Left lung (tissue), 10 donors: Measurements from ENCODE around the gene PRSS38. TPM values are rescaled to one million over a fixed set of nuclear protein-coding genes. Genes with fewer than 3 reads are reported as not detected.

Experiments
- ATAC-seq: fragments of 200-7000 bp; cut with Tn5 transposase; one replicate; pipeline ENCODE4 v1.9.1; 2020; ENCODE audit warnings: moderate library complexity
- DNase-seq, 4 donors: peaks; one replicate each; pipeline ENCODE4 v3.0.0-alpha.2; 2013 to 2020
- H3K27ac ChIP-seq, 2 donors: fragments of 200-600 bp; sonication (generic) in 1 of 2; one replicate each; pipeline versions ENCODE4 v1.5.0 to v1.8.0; 2020 to 2021
- H3K27me3 ChIP-seq, 2 donors: fragments of 200-600 bp; sonication (generic) in 1 of 2; one replicate each; pipeline versions ENCODE4 v1.5.0 to v1.8.0; 2020 to 2021
- H3K36me3 ChIP-seq, 2 donors: fragments of 200-600 bp; sonication (generic) in 1 of 2; one replicate each; pipeline versions ENCODE4 v1.5.0 to v1.8.0; 2020 to 2021
- H3K4me1 ChIP-seq, 2 donors: fragments of 200-600 bp; one replicate each; pipeline ENCODE4 v1.8.0; 2021
- H3K4me3 ChIP-seq, 2 donors: fragments of 200-600 bp; sonication (generic) in 1 of 2; one replicate each; pipeline versions ENCODE4 v1.5.0 to v1.8.0; 2020 to 2021; ENCODE audit warnings: mild to moderate bottlenecking in 1 of 2
- H3K9me3 ChIP-seq, 2 donors: fragments of 200-600 bp; sonication (generic) in 1 of 2; one replicate each; pipeline versions ENCODE4 v1.5.0 to v1.8.0; 2020 to 2021
- intact Hi-C, 2 donors: fragments of 100-400 bp; cut with DNase I; formaldehyde crosslinking; loops; one replicate each; pipeline versions ENCODE4 v1.11.2 to v1.14.2; 2022
- polyA plus RNA-seq, 6 donors: library from polyadenylated mRNA; unstranded; fragments of 120-200 nt; gene quantifications; one replicate each; pipeline ENCODE4 v1.2.1, GENCODE V29; 2013; ENCODE audit not compliant: insufficient read length in 6 of 6
- total RNA-seq, 2 donors: library from RNA; stranded (reverse); fragmentation: NEBNext Ultra II Directional; extraction: Animal tissue kit (Norgen Biotek cat#: 25700); gene quantifications; one replicate each; pipeline ENCODE4 v1.2.1, GENCODE V29; 2021
- TF ChIP-seq, protein P1 (sequence below), 2 donors: fragments of 200-600 bp; sonication (generic) in 1 of 2; IDR thresholded peaks; one replicate each; pipeline versions ENCODE4 v1.5.0 to v1.8.0; 2021; ENCODE audit warnings: antibody characterized with exemption in 2 of 2
- donor health status: DM: no; HTN: yes; CAD: no.
- donor health status: DM: no; HTN: no; CAD: no.

PRSS38 gene
- total and polyA plus RNA-seq, 8 donors = not detected

DNA sequence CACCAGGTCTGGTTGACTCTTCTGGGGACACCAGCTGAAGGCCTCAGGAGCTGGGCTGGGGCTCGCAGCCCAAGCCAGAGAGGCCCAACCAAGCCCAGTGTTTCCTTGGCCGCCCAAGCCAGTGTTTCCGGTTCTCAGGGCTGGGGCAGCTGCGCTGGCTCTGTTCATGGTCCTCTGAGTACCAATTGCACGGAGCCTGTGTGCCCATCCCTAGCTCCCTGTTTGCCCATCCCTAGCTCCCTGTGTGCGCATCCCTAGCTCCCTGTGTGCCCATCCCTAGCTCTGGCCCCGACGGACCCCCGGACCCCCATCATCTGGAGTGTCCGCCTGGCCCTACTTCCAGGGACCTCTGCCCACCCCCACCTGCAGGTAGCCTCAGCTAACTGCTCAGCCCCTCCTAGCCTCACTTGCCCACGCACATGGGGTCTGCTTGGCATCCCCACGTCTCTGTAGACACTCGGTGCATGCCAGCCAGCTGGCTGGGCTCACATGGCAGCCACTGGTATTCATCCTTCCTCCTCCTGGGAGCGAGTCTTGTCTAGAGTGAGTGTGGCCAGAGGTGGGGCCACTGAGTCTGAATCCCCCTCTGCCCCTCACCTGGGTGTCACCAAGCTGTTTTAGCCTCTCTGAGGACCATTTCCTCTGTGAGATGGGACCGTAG, 68.3 kb downstream of the PRSS38 start:
- DNase-seq = peak in 1 of 4 donors; percentile 53
- no peak for ATAC-seq
- intact Hi-C loops = no loop called here
- no peaks in the 10 kb centered on the region for H3K9me3 ChIP-seq
- no peak overlapping the region for H3K4me3 ChIP-seq
- H3K36me3 ChIP-seq = no peaks in the 10 kb centered on the region
- H3K27me3 ChIP-seq = peaks cover 0 to 23% of the 10 kb centered on the region in 2 donors
- H3K27ac ChIP-seq = no peak overlapping the region
- TF ChIP-seq, protein P1, sequence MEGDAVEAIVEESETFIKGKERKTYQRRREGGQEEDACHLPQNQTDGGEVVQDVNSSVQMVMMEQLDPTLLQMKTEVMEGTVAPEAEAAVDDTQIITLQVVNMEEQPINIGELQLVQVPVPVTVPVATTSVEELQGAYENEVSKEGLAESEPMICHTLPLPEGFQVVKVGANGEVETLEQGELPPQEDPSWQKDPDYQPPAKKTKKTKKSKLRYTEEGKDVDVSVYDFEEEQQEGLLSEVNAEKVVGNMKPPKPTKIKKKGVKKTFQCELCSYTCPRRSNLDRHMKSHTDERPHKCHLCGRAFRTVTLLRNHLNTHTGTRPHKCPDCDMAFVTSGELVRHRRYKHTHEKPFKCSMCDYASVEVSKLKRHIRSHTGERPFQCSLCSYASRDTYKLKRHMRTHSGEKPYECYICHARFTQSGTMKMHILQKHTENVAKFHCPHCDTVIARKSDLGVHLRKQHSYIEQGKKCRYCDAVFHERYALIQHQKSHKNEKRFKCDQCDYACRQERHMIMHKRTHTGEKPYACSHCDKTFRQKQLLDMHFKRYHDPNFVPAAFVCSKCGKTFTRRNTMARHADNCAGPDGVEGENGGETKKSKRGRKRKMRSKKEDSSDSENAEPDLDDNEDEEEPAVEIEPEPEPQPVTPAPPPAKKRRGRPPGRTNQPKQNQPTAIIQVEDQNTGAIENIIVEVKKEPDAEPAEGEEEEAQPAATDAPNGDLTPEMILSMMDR (IDR thresholded peaks at IDR 0.05) = no peak
- peaks cover 17 to 27% of the 10 kb centered on the region in 2 donors for H3K4me1 ChIP-seq

DNA sequence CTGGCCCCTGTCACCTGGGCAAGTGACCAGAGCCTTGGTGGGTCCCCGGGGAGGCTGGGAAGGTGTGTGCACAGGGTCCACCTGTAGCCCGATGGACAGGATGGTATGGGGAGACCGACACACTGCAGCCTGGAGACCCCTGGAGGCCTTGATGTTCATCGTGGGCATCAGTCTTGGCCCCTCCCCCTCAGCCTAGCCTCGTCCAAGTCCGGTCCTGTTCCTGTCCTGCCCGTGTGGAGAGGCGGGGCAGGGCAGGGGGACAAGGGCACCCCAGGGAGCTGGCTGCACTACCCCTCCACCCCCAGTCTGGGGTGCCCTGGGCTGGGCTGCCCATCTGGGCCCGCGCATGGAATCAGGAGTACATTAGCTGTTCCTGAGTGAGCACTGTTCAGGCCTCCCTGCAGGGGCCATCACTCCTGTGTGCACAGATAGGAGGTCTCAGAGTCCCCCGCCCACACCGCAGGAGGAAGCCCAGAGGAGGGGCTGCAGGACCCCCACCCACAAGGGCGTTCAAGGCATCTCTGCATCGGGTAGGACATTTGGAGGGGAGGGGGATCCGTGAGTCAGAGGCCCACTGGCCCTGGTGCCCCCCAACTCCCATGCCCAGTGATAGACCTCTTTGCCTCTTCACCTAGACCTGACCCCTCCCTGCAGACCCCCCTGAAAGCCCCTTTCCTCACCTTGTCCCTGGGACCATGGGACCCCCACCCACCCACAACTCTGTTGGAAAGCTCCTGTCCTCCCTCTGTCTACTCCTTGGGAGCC, 69.1 kb downstream of the PRSS38 start:
- intact Hi-C loops = no loop called here
- TF ChIP-seq, protein P1 (IDR thresholded peaks at IDR 0.05) = no peak

DNA sequence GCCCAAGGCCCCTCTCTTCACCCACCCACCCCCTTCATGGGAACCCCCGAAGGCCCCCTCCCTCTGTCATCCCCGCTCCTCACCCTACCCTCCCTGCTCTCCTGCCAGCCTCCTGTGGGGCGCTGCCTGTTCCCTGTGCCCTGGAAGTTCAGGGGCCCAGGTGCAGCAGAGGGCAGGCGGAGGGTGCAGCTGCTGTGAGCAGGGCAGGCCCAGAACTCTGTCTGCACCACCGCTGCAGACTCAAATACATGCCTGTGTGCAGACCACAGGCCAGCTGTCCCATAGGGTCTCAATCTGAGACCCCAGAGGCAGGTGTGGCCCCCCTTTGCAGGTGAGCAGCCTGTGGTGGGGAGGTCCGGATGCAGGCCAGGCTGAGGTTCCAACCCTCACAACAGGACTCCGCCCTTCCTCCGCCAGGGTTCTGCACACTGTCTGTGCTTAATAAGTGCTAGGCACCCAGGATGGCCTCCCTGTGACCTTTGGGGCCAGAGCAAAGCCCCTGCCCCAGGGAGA, 69.7 kb downstream of the PRSS38 start:
- Histone ChIP-seq H3K4me3 (no peak overlapping the region), H3K36me3 (no peaks in the 10 kb centered on the region), H3K27me3 (peaks cover 0 to 23% of the 10 kb centered on the region in 2 donors), H3K4me1 (peaks cover 17 to 27% of the 10 kb centered on the region in 2 donors), H3K9me3 (no peaks in the 10 kb centered on the region), H3K27ac (no peak overlapping the region)
- ATAC-seq (no peak), DNase-seq (peak in 1 of 4 donors; percentile 58)
- intact Hi-C loops = no loop called here
- TF ChIP-seq, protein P1 (IDR thresholded peaks at IDR 0.05) = no peak

More for the DNA sequence above, 69.1 kb downstream of the PRSS38 start:
- H3K27me3 ChIP-seq = peaks cover 0 to 23% of the 10 kb centered on the region in 2 donors
- no peak overlapping the region for H3K27ac ChIP-seq
- H3K36me3 ChIP-seq = no peaks in the 10 kb centered on the region
- peaks cover 17 to 27% of the 10 kb centered on the region in 2 donors for H3K4me1 ChIP-seq
- H3K9me3 ChIP-seq = no peaks in the 10 kb centered on the region
- peak in 1 of 4 donors; percentile 64 for DNase-seq
- no peak for ATAC-seq
- H3K4me3 ChIP-seq = no peak overlapping the region

DNA sequence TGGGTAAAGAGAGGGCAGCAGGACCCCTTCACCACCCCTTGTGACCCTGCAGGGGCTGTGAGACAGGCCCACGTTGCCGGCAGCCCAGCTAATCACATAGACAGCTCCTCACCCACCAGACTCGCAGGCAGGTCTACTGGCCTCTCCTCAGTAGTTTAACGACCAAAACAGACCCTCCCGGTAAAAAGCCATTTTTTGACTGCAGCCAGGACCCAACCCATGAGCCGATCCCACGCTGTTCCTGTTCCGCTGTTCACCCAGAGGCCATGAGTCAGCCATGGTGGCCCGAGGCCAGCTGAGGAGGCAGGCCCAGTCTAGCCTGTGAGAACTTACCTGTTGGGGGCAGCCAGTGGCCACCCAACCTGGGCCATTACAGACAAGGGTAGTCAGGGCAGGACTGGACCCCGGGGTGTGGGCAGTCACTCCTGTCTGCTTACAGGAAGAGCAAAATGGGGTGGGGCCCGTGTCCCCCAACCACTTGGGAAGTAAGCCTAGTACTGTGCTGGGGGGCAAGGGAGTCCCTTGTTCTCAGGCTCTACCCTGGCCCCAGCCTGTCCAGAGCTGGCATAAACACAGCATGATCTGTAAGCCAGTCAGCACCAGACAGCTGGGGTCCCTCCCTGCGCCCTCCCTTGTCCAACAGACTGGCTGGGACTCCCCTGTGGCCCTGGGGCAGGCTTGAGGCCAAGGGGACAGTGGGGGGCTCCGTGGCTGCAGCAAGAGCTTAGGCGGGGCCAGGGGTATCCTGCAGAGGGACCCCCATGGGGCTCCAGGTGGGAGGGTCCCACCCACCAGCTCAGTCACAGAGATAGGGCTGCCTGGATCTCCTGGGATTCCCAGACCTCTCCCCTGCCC, 70.4 kb downstream of the PRSS38 start:
- ATAC-seq (peak; percentile 28), DNase-seq (peak in 2 of 4 donors; percentile 55 to 84)
- no peaks in the 10 kb centered on the region for H3K36me3 ChIP-seq
- H3K27ac ChIP-seq = peak overlapping the region in 1 of 2 donors; percentile 5
- TF ChIP-seq, protein P1 (IDR thresholded peaks at IDR 0.05) = no peak
- H3K4me1 ChIP-seq = peaks cover 17 to 27% of the 10 kb centered on the region in 2 donors
- no peaks in the 10 kb centered on the region for H3K9me3 ChIP-seq
- no peak overlapping the region for H3K4me3 ChIP-seq
- intact Hi-C loops = no loop called here
- peaks cover 0 to 23% of the 10 kb centered on the region in 2 donors for H3K27me3 ChIP-seq
